ENCODE data around the gene RTBDN.

RTBDN gene

DNA sequence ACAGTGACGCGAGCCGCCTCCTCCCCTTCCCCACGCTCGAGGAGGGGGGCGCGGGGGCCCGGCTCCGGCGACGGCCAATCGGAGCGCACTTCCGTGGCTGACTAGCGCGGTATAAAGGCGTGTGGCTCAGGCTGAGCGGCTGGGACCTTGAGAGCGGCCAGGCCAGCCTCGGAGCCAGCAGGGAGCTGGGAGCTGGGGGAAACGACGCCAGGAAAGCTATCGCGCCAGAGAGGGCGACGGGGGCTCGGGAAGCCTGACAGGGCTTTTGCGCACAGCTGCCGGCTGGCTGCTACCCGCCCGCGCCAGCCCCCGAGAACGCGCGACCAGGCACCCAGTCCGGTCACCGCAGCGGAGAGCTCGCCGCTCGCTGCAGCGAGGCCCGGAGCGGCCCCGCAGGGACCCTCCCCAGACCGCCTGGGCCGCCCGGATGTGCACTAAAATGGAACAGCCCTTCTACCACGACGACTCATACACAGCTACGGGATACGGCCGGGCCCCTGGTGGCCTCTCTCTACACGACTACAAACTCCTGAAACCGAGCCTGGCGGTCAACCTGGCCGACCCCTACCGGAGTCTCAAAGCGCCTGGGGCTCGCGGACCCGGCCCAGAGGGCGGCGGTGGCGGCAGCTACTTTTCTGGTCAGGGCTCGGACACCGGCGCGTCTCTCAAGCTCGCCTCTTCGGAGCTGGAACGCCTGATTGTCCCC, 42.9 kb downstream of the RTBDN start, which contains the start of gene JUNB:
TSS of gene JUNB (plus strand) at position 142 of the 706 bp plus-strand sequence. CDS start at position 428, 286 bp downstream.
- peak; percentile 72 for DNase-seq

DNA sequence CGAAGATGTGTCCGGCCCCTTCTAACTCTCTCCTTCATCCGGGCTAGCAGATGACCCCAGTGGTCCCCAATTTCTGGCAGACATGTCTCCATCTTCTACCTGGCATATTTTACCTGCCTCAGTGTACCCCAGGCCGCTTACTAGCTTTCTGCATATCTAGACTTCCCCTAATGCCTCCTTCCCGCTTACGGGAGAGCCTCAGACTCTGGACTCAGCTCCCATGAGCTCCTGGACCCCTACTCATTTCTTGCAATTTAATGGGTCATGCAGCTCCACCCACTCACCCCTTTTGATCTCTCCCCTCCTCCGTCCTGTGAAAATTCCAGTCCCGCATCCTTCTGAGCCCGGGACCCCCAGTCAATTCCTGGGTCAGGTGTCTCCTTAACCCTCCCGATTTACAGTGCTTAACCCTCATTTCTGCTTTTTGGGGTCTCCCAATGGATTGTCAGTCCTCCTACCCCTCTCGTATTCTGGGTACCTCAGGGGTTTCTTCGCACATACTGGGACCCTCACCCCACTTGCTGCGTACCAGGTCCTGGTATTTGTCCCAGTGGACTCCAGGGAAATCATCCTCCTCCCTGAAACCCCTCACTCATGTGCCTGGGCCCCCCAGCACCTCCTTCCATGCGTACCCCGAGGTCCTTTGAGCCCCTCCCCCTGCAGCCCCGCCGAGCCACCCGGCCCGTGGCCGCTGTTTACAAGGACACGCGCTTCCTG, 43.6 kb downstream of the RTBDN start:
- DNase-seq = no peak

DNA sequence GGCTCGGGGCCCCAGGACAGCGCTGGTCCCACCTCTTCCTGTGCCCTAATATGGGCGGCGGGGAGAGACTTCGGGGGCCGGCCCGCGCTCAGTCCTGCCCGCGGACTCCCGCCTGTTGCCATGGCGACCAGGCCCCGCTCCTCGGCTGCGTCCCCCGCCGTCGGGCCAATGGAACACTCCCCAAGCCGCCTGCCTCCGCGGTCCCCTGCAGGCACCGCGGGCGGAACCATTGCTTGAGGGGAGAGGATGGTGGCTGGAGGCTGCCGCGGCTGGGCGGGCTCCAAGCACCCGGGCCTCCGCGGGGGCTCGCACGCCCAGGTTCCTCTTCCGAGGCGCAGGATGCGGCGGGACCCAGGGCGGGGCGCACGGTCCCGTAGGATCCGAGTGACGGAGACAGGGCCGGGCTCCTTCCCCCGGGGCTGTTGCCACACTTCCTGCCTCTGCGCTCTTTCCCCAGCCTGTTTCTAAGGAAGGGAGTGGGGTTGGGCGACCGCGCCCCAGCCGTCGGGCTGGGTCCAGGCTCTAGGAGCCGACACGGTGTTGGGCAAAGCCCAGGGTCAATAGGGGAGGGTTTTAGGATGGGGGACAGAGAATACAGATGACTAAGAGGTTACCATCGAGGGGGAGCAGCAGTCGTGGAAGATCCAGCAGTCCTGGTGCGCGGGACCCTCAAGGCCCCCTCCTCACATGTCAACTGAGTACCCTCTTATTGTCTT, 44.3 kb downstream of the RTBDN start:
- DNase-seq = peak; percentile 80

DNA sequence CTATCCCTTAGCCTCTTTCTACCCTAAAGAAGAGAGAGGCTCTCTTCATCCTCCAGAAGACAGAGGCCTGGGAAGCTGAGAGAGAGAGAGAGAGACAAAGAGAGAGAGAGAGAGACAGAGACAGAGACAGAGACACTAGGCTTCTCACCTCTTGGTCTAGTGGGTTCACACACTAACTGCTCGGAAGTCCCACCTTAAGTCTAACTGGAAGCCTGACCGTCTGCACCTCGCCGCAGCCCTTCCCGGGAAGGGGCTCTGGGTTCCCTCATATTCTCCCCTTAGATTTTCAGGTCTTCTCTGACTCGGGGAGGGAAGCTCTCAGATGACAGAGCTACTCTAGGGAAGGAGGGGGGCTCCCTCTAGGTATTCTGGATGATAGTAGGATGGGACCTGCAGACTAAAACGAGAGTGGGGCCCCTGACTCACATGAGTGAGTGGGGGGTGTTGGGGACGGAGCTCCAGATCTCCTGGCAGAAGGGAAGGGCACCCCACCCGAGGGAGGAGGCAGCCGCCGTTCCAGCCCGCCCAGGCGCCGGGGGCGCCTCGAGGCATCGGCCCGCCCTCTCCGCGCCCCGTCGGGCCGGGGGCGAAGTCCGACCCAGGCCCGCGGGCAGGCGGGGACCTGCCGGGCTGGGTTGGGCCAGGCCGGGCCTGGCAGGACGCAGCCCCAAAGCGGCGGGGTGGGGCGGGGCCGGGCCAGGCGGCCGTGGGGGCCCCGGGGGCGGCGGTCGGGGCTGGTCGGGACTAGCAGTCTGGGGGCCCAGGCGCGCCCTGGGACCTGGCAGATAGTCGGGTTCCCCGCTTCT, 45.1 kb downstream of the RTBDN start:
- DNase-seq = no peak

DNA sequence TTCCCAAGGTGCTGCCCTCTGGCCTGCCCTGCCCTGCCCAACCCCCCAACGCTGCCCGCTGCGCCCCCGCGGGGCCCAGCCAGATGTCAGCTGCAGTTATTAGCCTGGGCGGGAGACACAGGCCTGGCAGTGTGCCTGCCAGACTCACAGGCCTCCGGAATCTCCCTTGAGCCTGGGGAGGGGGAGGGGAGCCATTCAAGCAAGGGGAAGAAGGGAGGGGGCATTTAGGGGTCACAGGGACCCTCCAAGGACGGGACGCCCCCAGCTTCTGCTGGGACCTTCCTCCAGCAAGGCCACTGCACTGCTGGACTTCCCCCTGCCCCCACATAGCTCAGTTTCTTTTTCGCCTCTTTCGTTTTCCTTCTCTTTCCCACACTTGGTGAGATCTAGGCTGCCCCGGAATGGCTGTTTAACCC, 45.7 kb downstream of the RTBDN start:
- no peak for DNase-seq

DNA sequence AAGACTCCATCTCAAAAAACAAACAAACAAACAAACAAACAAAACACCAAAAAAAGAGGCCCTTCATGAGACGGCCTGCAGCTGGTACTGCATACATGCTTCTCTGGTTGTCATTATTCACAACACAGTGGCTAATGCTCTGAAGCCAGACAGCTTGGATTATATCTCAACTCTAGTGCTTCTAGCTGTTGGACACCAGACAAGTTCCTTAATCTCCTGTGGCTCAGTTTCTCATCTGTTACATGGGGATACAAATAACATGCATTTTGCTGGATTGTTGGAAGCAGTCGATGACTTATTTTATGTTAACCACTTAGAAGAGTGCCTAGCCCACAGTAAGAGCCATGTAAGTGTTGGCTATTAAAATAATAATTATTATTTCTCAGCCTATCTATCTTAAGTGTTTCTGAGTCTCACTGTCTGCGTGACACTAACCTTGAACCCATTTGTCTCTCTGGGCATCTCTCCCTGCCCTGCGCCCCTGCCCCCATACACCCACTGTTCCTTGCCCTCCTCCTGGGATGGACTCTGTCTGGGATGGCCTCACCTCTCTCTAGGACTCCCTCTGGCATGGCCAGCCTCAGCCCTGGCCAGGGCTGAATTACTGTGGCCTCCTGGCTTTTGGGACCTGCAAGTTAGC, 46.2 kb downstream of the RTBDN start:
- DNase-seq = no peak

DNA sequence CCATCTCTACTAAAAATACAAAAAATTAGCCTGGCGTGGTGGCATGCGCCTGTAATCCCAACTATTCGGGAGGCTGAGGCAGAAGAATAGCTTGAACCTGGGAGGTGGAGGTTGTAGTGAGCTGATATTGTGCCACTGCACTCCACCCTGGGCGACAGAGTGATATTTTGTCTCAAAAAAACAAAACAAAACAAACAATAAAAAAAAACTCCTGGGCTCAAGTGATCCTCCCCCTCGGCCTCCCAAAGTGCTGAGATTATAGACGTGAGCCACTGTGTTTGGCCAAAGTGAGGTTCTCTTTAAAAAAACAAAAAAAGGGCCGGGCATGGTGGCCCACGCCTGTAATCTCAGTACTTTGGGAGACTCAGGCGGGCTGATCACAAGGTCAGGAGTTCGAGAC, 46.9 kb downstream of the RTBDN start:
- DNase-seq = no peak

DNA sequence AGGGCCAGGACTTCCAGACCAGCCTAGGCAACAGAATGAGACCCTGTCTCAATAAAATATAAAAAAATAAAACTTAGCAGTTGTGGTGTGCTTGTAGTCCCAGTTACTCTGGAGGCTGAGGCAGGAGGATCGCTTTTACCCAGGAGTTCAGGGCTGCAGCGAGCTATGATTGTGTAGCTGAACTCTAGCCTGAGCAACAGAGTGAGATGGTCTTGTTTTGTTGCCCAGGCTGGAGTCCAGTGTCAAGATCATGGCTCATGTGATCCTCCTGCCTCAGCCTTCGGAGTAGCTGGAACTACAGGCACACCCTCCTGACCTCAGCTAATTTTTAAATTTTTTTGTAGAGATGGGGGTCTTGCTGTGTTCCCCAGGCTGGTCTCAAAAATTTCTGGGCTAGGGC, 47.4 kb downstream of the RTBDN start:
- no peak for DNase-seq

DNA sequence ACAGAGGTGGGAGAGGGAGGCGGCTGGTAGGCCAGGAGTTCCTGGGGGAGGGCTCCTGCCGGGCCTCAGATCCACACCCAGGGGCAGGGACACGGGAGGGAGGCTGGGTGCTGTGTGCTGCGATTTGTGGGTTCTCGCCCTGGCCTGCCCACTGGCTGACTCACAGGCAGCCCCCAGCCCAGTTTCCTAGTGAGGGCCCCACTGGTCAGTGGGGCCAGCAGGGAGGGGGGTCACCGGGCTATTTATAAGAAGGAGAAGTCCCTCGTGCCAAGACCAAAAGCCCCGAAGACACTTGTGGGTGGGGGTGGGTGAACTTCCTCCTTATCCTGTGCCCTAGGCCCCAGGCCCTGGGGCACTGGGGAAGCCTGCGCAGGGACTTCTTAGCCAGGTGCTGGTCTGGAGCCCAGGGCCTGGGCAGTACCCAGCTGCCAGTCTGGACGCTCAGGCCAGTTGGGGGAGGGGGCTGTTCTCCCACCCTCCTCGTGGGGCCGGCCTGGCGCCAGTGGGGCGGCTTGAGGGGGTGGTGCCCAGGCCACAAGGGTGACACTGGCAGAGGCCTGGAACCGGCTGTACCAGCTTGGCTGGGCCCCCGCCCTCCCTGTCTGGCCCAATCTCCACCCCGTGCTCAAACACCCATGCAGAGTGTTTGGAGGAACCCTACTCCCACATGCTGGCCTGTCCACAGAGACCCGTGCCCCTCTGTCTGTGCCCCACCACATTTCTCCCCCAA, 48.1 kb downstream of the RTBDN start:
- DNase-seq = no peak

DNA sequence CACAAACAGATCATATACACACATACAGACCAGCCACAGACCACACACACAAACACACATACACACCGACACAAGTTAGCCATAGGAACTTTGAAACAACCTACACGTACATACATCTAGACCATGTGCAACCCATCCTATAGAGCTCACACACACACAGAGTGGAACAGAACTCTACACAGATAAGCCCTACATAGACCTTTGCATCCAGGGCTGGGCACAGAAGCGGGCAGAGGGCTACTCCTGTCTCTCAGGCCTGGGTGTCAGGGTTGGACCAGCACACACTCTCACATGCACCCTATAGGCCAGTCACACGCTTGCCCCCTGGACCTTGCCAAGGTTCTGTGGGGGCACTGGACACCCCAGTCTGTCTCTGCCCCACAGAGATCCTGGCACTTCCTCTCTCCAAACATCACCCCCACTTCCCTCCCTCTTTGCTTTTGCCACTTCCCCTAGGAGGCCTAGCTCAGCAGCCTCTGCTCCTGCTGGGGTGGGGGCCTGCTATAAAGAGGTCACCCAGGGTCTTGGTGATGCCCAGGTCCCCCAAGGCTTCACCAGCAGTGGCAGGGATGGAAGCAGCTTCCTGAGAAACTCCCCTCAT, 48.8 kb downstream of the RTBDN start:
- DNase-seq = no peak

DNA sequence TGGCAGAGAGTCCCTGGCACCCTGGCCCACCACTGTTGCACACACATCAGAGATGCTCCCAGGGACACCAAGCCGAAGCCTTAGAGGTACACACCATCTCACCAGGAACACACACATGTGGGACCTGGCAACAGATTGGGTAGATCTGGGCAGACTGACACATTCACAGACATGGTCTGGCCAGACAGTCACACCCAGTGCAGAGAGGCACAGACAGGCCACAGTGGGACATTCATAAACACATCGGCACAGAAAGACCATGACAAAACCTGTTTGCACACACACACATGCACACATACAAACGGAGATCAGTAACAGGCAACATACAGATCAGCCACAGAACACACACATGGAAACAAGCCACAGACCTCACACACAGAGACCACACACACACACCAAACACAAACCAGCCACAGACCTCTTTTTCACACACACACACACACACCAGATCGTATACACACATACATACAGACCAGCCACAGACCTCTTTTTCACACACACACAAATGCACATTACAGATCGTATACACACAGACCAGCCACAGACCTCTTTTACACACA, 49.4 kb downstream of the RTBDN start:
- no peak for DNase-seq

DNA sequence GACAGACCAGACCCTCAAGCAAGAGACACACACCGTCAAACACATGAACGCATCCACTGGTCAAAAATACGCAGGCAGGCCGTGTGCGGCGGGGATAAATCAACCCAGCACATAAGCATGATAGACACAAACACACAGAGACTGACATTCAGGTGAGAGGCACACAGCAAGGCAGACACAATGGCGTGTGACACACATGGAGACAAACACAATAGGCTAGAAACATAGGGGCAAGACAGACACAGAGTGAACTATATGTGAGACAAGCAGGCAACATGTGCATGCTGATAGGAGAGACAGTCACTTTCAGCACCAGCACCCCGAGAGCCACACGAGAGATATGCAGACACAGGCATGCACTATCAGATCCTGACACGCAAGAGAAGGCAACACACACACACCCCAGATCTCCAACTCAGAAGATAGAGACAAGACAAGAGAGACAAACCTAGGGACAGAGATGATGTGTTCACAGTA, 49.9 kb downstream of the RTBDN start:
- DNase-seq = no peak

DNA sequence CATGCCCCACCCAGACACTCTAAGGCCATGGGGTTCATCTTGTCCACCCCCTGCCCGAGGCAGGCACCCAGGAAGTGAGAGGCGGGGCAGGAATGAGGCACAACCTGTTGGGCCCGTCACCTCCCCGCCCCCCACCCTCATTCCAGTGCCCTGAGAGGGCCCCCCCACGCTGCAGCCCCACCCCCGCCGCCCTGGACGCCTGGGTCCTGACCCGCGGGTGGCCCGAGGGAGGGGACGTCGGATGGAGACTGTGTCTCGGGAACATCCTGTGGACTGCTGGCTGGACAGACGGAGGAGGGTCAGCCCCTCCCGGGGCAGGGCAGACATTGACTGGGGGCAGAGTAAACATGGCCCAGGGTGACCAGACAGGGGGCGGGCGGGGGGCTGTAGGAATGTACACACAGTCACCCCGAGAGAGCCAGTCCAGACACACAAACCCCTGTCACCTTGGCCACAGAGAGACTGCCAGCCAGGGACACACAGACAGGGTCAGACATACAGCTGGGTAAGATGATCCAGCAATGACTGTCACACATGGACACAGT, 50.5 kb downstream of the RTBDN start:
- DNase-seq = no peak

DNA sequence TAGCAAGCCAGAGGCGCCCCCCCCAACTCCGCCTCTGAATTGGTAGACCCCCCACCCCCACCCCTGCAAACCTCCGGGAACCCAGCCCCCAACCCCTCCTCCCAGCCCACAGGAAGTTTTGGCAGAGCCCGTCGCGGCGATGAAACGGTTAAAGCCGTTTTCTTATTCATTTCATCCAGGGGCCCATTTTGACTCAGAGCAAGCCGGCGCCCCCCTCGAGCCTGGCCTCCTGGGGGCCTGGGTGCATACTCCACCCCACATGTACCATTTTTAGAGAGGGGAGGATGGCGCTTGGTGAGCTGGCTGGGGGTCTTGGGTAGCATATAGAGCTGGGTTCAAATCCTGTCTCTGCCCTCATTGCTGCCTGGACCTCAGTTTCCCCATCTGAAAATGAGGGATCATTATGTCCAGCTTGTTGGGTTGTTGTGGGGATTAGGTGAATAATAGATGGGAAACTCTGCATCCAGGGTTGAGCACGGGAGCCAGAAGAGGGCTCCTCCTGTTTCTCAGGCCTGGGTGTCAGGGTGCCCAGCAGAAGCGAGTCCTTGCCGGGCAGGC, 51.0 kb downstream of the RTBDN start:
- no peak for DNase-seq

DNA sequence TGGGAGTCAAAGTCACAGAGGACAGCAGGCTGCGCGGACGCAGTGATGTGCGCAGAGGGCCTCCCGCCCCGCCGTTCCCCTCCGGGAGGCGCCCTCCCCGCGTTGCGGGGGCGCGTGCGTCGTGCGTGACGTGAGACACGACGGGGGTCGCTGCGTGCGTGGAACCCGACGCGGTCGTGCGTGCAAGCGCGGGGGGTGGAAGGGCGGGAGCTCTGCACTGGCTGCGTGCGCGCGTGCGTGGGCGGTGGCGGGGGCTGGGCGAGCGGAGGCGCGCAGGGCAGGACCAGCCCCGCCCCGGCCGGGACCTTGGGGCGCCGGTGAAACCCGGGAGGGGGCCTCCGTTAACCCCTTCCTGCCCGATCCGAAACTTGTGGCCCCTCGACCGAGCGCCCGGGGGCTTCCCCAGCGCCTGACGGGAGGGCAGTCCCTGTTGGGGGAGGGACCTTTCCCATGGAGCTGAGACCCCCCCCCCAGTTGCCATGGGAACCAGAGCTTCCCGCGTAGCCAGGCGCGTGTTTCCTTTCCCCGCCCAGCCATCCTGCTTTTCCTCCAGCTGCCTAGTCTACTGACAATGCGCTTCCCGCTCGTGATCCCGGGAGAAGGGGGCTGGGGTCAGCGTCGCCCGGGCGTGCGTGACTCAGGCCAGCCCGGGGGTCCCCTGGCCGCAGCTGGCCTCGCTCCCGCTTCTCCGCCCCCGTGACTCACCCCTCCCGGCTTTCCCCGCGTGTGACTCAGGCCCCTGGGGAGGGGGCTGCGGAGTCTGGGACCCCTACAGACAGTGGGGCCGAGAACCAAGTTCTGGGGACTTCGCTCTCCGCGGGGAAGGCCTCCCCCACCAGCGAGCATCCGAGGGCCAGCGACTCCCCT, 51.7 kb downstream of the RTBDN start:
- DNase-seq = peak; percentile 52

DNA sequence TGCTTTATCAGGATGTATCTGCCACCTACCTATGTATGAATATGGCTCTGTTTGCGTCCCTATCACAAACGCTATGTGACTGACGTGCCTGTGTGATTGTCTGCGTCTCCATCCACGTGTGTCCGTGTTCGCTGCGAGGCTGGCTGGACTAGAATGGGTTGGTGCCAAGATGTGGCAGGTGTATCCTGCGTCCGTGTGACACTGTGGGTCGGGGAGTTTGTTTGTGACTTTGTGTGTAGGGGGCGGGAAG, 52.3 kb downstream of the RTBDN start:
- DNase-seq = no peak

DNA sequence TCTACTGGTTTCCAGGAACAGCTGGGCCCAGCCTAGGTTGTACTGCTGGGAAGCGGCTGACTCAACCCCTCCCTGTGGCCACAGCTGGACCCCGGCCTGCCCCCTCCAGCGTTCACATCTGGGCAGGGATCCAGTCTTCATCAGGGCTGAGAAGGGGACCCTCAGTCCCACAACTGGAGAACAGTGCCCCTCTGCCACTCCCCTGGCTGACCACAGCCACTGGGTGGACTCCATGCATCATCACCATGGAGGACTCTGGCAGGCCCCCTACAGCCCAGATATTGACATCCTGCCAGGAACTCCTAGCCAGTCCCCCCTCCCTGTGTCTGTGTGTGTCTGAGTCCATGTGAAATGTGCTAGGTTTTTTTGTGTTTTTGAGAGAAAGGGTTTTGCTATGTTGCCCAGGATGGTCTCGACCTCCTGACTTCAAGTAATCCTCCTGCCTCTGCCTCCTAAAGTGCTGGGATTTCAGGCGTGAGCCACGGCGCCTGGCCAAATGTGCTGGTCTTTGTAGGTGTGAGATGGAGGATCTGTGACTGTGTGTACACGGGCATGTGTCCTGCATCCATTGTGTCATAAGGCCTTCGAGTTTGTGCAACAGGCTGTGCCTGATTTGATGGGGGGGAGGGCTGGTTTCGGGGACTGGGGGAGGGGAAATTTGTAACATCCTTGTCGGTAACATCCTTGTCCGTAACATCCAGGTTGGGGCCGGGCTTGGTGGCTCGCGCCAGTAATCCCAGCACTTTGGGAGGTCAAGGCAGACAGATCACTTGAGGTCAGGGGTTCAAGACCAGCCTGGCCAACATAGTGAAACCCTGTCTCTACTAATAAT, 55.0 kb downstream of the RTBDN start:
- no peak for DNase-seq

DNA sequence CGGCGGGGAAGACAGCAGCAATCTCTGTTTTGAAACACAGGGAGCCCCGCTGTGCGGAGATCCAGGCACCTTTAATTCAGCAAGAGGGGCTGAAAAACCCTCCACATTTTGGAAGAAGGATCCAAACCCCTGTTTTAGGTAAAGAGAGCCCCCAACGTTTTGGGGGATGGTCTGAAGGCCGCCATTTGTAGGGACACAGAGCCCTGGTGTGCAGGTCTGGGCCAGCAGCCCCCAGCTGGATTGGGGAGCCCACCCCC, 55.5 kb downstream of the RTBDN start:
- no peak for DNase-seq

All from NCI-H748 treated with DMSO at 0.1 percent for 48 hours (cell line).